Keratinocyte (primary cell): ENCODE data around the gene FANCC.

Experiments
- CTCF ChIP-seq, 3 experiments: IDR thresholded peaks in 1 of 3; conservative IDR thresholded peaks in 1 of 3; optimal IDR thresholded peaks in 1 of 3; 2 replicates in 2 of 3; 3 replicates in 1 of 3; pipeline versions ENCODE3 to v1.5.1; 2011; ENCODE audit warnings: low read length in 3 of 3, mild to moderate bottlenecking in 3 of 3, moderate library complexity in 2 of 3, control low read depth in 1 of 3, inconsistent platforms in 1 of 3; ENCODE audit not compliant: insufficient read depth in 2 of 3; ENCODE audit errors: extremely low read depth in 1 of 3
- EZH2 ChIP-seq: IDR thresholded peaks from one replicate; pipeline ENCODE4 v1.6.1; 2012; ENCODE audit warnings: inconsistent platforms, mild to moderate bottlenecking, low read length, moderate library complexity

- TF ChIP-seq CTCF (optimal IDR thresholded peaks at IDR 0.05 in 1 of 3, IDR thresholded peaks at IDR 0.05 in 1 of 3, conservative IDR thresholded peaks at IDR 0.05 in 1 of 3; ENCODE audit: extremely low read depth in 1 of 3, insufficient read depth in 2 of 3, low read length in 3 of 3) (no peak), EZH2 (no peak)
Measured at GRCh38 chr9:95229230-95229915, 88.1 kb downstream of the FANCC start.
